ENCODE results near the gene BFAR.
"Not testable (repeated sequence)": the region's sequence is repeated elsewhere in the genome, so short reads cannot be mapped to it uniquely, and the experiment has no call there.

Gene BFAR

GRCh38 chr16:14701859-14702258 lies 69.1 kb downstream of the BFAR start:
- DNase-seq = not testable (repeated sequence)

GRCh38 chr16:14702672-14703071 lies 69.9 kb downstream of the BFAR start:
- DNase-seq = not testable (repeated sequence)

- not testable (repeated sequence) for DNase-seq
Observed at GRCh38 chr16:14703156-14704011, 70.6 kb downstream of the BFAR start, which contains the start of gene NPIPA3. Gene NPIPA3 (plus strand): TSS chr16:14703411. CDS start chr16:14708944, 5,533 bp downstream.
